DND-41 (cell line): ENCODE measurements around the gene PSKH1.

Experiments used
- ATAC-seq: fragments of 200-7000 bp; cut with Tn5 transposase; 3 replicates; pipeline ENCODE4 v1.9.1; 2021; ENCODE audit warnings: low read depth; ENCODE audit not compliant: insufficient read depth
- DNase-seq: peaks from one replicate; pipeline ENCODE4 v3.0.0-alpha.2; 2020
- H2AFZ ChIP-seq: 2 replicates; pipeline ENCODE4 v1.6.0; 2012; ENCODE audit warnings: low read depth, low read length
- H3K27ac ChIP-seq: 2 replicates; pipeline ENCODE4 v1.5.1; 2012; ENCODE audit warnings: low read length, inconsistent platforms
- H3K27me3 ChIP-seq: fragments of 200-600 bp; sonication (generic); 2 replicates; pipeline ENCODE4 v1.6.0; 2012; ENCODE audit warnings: low read length, mild to moderate bottlenecking, inconsistent platforms; ENCODE audit not compliant: insufficient read depth, poor library complexity
- H3K36me3 ChIP-seq: 2 replicates; pipeline ENCODE4 v1.5.1; 2012; ENCODE audit warnings: low read length, inconsistent platforms; ENCODE audit not compliant: insufficient read depth
- H3K4me1 ChIP-seq: 2 replicates; pipeline ENCODE4 v1.5.1; 2012; ENCODE audit warnings: mild to moderate bottlenecking, low read length; ENCODE audit not compliant: insufficient read depth
- H3K4me2 ChIP-seq: 2 replicates; pipeline ENCODE4 v1.6.0; 2012; ENCODE audit warnings: mild to moderate bottlenecking, moderate library complexity, low read length, inconsistent platforms; ENCODE audit not compliant: insufficient read depth
- H3K4me3 ChIP-seq, 2 experiments: fragments of 200-600 bp in 1 of 2; shearing (Covaris generic) in 1 of 2; 2 replicates each; pipeline ENCODE4 v1.5.1; 2012 to 2016; ENCODE audit warnings: inconsistent platforms in 2 of 2, low read length in 2 of 2, mild to moderate bottlenecking in 2 of 2, low read depth in 1 of 2, moderate library complexity in 1 of 2
- H3K79me2 ChIP-seq: 2 replicates; pipeline ENCODE4 v1.6.0; 2012; ENCODE audit warnings: low read length, inconsistent platforms; ENCODE audit not compliant: insufficient read depth
- H3K9ac ChIP-seq: 2 replicates; pipeline ENCODE4 v1.6.0; 2012; ENCODE audit warnings: low read depth, mild to moderate bottlenecking, inconsistent platforms, low read length, moderate library complexity
- H3K9me3 ChIP-seq: 2 replicates; pipeline ENCODE4 v1.5.1; 2012; ENCODE audit warnings: low read length, moderate library complexity, mild to moderate bottlenecking, inconsistent platforms; ENCODE audit not compliant: insufficient read depth, severe bottlenecking
- H4K20me1 ChIP-seq: 2 replicates; pipeline ENCODE4 v1.6.0; 2012; ENCODE audit warnings: low read length; ENCODE audit not compliant: insufficient read depth
- CTCF ChIP-seq: IDR thresholded peaks from 2 replicates; pipeline ENCODE4 v1.5.1; 2012; ENCODE audit warnings: borderline replicate concordance, low read length, moderate library complexity, mild to moderate bottlenecking; ENCODE audit not compliant: poor library complexity, severe bottlenecking; ENCODE audit errors: extremely low read depth
- EZH2 ChIP-seq: IDR thresholded peaks from 3 replicates; pipeline ENCODE4 v1.6.1; 2012; ENCODE audit warnings: borderline replicate concordance, low read depth, mild to moderate bottlenecking, moderate library complexity, low read length, inconsistent platforms; ENCODE audit not compliant: severe bottlenecking

The PSKH1 gene

GRCh38 chr16:67868290-67868689 lies 24.8 kb upstream of the PSKH1 start:
- no peak overlapping the region for H2AFZ ChIP-seq
- no peak overlapping the region for H3K4me2 ChIP-seq
- H3K36me3 ChIP-seq, result peaks cover 82% of the 10 kb centered on the region
- peaks cover 43% of the 10 kb centered on the region for H3K79me2 ChIP-seq
- peaks cover 8% of the 10 kb centered on the region for H3K4me1 ChIP-seq
- H3K4me3 ChIP-seq, result no peak overlapping the region
- H3K9me3 ChIP-seq, result no peaks in the 10 kb centered on the region
- H4K20me1 ChIP-seq, result peaks cover 36% of the 10 kb centered on the region
- H3K9ac ChIP-seq, result no peak overlapping the region
- no peak for ATAC-seq
- H3K27ac ChIP-seq, result no peak overlapping the region
- TF ChIP-seq EZH2 (no peak), CTCF (no peak)
- DNase-seq, result no peak
- H3K27me3 ChIP-seq, result no peaks in the 10 kb centered on the region

- peaks cover 35% of the 10 kb centered on the region for H4K20me1 ChIP-seq
- no peak overlapping the region for H3K4me3 ChIP-seq
- no peak overlapping the region for H3K9ac ChIP-seq
- no peak overlapping the region for H3K4me2 ChIP-seq
- no peaks in the 10 kb centered on the region for H3K9me3 ChIP-seq
- no peak overlapping the region for H3K27ac ChIP-seq
- peaks cover 19% of the 10 kb centered on the region for H3K4me1 ChIP-seq
- DNase-seq (no peak), ATAC-seq (no peak)
- no peak overlapping the region for H2AFZ ChIP-seq
- TF ChIP-seq EZH2 (no peak), CTCF (no peak)
- peaks cover 44% of the 10 kb centered on the region for H3K79me2 ChIP-seq
- H3K27me3 ChIP-seq, result no peaks in the 10 kb centered on the region
- H3K36me3 ChIP-seq, result peaks cover 76% of the 10 kb centered on the region
Measured at GRCh38 chr16:67869653-67870052, 23.4 kb upstream of the PSKH1 start.

- ATAC-seq, result no peak
- Histone ChIP-seq H4K20me1 (peaks cover 41% of the 10 kb centered on the region), H3K4me2 (no peak overlapping the region), H3K36me3 (peaks cover 76% of the 10 kb centered on the region), H3K27me3 (no peaks in the 10 kb centered on the region), H3K79me2 (peaks cover 47% of the 10 kb centered on the region), H3K9ac (no peak overlapping the region), H2AFZ (no peak overlapping the region), H3K4me1 (peaks cover 33% of the 10 kb centered on the region), H3K27ac (no peak overlapping the region), H3K4me3 (no peak overlapping the region), H3K9me3 (no peaks in the 10 kb centered on the region)
- TF ChIP-seq EZH2 (no peak), CTCF (no peak)
- DNase-seq, result no peak
Measured at GRCh38 chr16:67871256-67871655, 21.8 kb upstream of the PSKH1 start.
